ENCODE results near the gene CNGA3.

- no peak for TF ChIP-seq EZH2 (IDR thresholded peaks at IDR 0.05; ENCODE audit: borderline replicate concordance, low read length)
- TF ChIP-seq CTCF (IDR thresholded peaks at IDR 0.05; ENCODE audit: low read length): no peak
Measured at GRCh38 chr2:98374958-98375570, 28.8 kb downstream of the CNGA3 start.

Measured in OCI-LY1 (cell line).